ENCODE results near the gene MUC2. TPM values are rescaled to one million over a fixed set of nuclear protein-coding genes. Genes with fewer than 3 reads are reported as not detected.

Gene MUC2
- total RNA-seq, 1 experiment from 2014 or later = 0.26 TPM

DNA sequence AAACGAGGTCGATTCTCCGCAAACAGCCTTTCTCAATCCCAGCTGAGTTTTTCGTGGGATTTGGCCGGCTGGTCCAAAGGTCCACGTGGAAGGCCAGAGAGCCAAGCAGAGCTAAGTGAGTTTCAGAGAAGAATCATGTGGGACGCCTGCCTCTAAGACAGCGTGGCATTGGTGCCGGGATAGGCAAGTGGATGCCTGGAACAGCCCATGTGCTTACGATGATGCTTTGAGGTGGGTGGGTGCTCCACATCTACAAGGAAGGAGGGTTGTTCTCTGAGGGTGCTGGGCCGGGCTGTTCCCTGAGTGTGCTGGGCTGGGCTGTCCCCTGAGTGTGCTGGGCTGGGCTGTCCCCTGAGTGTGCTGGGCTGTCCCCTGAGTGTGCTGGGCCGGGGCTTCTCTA is 41.4 kb downstream of the MUC2 start:
- Histone ChIP-seq H3F3A (ENCODE audit: low read length, unreplicated experiment) (no peaks in the 10 kb centered on the region), H2AFZ (ENCODE audit: low read length) (no peak overlapping the region), H3K4me1 (ENCODE audit: insufficient read depth, low read length) (no peaks in the 10 kb centered on the region), H3K9me3 (ENCODE audit: low read length) (no peaks in the 10 kb centered on the region), H4K20me1 (ENCODE audit: low read length) (no peaks in the 10 kb centered on the region), H3K9ac (ENCODE audit: low read length) (no peak overlapping the region), H3K36me3 (ENCODE audit: low read depth, low read length) (no peaks in the 10 kb centered on the region), H3K27me3 (ENCODE audit: low read length) (no peaks in the 10 kb centered on the region), H3K4me2 (ENCODE audit: low read length) (no peak overlapping the region), H3K4me3 (ENCODE audit: low read length) (no peak overlapping the region), H3K9me2 (replicated peaks; ENCODE audit: low read length) (no peaks in the 10 kb centered on the region), H3K79me2 (ENCODE audit: low read length) (no peaks in the 10 kb centered on the region), H3K27ac (ENCODE audit: low read length) (no peak overlapping the region)
- CTCF ChIA-PET = no interaction called here
- TF ChIP-seq, protein P1, sequence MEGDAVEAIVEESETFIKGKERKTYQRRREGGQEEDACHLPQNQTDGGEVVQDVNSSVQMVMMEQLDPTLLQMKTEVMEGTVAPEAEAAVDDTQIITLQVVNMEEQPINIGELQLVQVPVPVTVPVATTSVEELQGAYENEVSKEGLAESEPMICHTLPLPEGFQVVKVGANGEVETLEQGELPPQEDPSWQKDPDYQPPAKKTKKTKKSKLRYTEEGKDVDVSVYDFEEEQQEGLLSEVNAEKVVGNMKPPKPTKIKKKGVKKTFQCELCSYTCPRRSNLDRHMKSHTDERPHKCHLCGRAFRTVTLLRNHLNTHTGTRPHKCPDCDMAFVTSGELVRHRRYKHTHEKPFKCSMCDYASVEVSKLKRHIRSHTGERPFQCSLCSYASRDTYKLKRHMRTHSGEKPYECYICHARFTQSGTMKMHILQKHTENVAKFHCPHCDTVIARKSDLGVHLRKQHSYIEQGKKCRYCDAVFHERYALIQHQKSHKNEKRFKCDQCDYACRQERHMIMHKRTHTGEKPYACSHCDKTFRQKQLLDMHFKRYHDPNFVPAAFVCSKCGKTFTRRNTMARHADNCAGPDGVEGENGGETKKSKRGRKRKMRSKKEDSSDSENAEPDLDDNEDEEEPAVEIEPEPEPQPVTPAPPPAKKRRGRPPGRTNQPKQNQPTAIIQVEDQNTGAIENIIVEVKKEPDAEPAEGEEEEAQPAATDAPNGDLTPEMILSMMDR (conservative IDR thresholded peaks at IDR 0.05; ENCODE audit: low read depth, low read length) = no peak
- TF ChIP-seq EZH2 (IDR thresholded peaks at IDR 0.05; ENCODE audit: low read length, unreplicated experiment) (no peak), EZH2phosphoT487 (IDR thresholded peaks at IDR 0.05; ENCODE audit: borderline replicate concordance, low read length) (no peak)
- no TSS peak for BruUV-seq (replicated peaks)
- intact Hi-C loops (cut with micrococcal nuclease) = loop anchor here (5.0 to 10.0 kb wide), 2 partner anchors 86 to 399 kb away; no protein-coding TSS in a partner anchor
- no peak for DNase-seq
- POLR2A ChIA-PET (ENCODE audit: unreplicated experiment) = no interaction called here
- no peak for ATAC-seq

DNA sequence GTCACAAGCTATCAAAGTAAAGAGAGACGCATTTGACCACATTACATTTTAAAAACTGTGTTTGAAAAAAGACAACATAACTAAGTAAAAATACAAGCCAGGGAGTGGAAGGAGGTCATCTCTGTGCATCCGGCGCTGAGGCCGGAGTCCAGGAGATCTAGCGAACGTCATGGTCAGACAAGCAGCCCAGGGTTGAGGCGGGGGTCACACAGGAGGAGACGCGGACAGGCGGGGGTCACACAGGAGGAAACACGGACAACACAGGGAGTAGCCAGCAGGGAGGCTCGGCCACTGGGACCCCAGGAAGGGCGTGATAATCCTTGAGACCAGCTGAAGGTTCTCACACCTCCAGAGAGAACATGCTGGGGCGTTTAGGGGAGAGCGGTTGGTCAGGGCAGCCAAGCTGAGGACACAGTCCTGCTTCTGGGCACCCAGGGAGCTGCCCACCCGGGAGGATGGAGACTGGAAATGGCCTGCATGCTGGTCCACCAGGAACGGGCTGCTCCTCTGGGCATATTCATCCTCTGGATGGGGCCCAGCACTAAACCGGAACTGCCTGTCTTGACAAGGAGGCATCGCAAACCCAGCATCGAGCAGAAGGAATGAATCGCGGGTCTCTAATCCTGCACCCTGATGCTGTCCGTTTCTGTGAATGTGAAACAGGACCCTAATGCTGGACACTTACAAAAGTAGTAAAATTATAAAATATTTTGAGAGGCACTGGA is 42.2 kb downstream of the MUC2 start:
- POLR2A ChIA-PET (ENCODE audit: unreplicated experiment) = no interaction called here
- H3K9me2 ChIP-seq (replicated peaks; ENCODE audit: low read length) = no peaks in the 10 kb centered on the region
- H3F3A ChIP-seq (ENCODE audit: low read length, unreplicated experiment) = no peaks in the 10 kb centered on the region
- H4K20me1 ChIP-seq (ENCODE audit: low read length) = no peaks in the 10 kb centered on the region
- ATAC-seq (no peak), DNase-seq (no peak)
- H3K9me3 ChIP-seq (ENCODE audit: low read length) = no peaks in the 10 kb centered on the region
- no TSS peak for BruUV-seq (replicated peaks)
- no peaks in the 10 kb centered on the region for H3K36me3 ChIP-seq (ENCODE audit: low read depth, low read length)
- intact Hi-C loops (cut with micrococcal nuclease) = loop anchor here (5.0 to 10.0 kb wide), 2 partner anchors 85 to 398 kb away; no protein-coding TSS in a partner anchor
- H3K79me2 ChIP-seq (ENCODE audit: low read length) = no peaks in the 10 kb centered on the region
- CTCF ChIA-PET = no interaction called here
- no peaks in the 10 kb centered on the region for H3K4me1 ChIP-seq (ENCODE audit: insufficient read depth, low read length)
- no peak overlapping the region for H3K4me2 ChIP-seq (ENCODE audit: low read length)
- no peak overlapping the region for H3K9ac ChIP-seq (ENCODE audit: low read length)
- H3K27ac ChIP-seq (ENCODE audit: low read length) = no peak overlapping the region
- no peak overlapping the region for H2AFZ ChIP-seq (ENCODE audit: low read length)
- TF ChIP-seq EZH2 (IDR thresholded peaks at IDR 0.05; ENCODE audit: low read length, unreplicated experiment) (no peak), EZH2phosphoT487 (IDR thresholded peaks at IDR 0.05; ENCODE audit: borderline replicate concordance, low read length) (no peak)
- TF ChIP-seq, protein P1 (conservative IDR thresholded peaks at IDR 0.05; ENCODE audit: low read depth, low read length) = no peak
- no peak overlapping the region for H3K4me3 ChIP-seq (ENCODE audit: low read length)
- no peaks in the 10 kb centered on the region for H3K27me3 ChIP-seq (ENCODE audit: low read length)

DNA sequence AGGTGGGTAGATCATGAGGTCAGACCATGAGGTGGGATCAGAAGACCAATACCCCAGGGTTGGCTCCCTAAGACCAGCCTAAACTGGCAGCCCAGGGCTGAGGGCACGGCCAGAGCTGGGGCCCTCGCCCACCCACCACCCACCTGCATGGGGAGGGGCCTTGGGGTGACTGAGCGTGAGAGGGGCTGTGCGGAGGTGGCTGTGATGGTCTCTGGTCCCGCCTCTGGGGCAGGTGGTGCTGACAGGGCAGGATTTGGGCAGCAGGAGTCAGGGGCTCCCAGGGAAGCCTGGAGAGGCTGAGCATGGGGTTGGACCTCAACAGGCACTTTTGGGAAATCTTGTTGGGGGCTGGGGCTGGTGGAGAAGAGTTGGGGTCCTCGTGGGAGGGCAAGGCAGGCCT is 43.3 kb downstream of the MUC2 start:
- ChIA-PET CTCF (no interaction called here), POLR2A (ENCODE audit: unreplicated experiment) (no interaction called here)
- intact Hi-C loops (cut with micrococcal nuclease) = loop anchor here (2.0 to 10.0 kb wide), 3 partner anchors 33 to 397 kb away; no protein-coding TSS in a partner anchor
- Histone ChIP-seq H3K9ac (ENCODE audit: low read length) (no peak overlapping the region), H2AFZ (ENCODE audit: low read length) (no peak overlapping the region), H3K4me3 (ENCODE audit: low read length) (no peak overlapping the region), H3K79me2 (ENCODE audit: low read length) (no peaks in the 10 kb centered on the region), H4K20me1 (ENCODE audit: low read length) (no peaks in the 10 kb centered on the region), H3K27me3 (ENCODE audit: low read length) (no peaks in the 10 kb centered on the region), H3K9me2 (replicated peaks; ENCODE audit: low read length) (no peaks in the 10 kb centered on the region), H3K27ac (ENCODE audit: low read length) (no peak overlapping the region), H3F3A (ENCODE audit: low read length, unreplicated experiment) (no peaks in the 10 kb centered on the region), H3K9me3 (ENCODE audit: low read length) (no peaks in the 10 kb centered on the region), H3K36me3 (ENCODE audit: low read depth, low read length) (no peaks in the 10 kb centered on the region), H3K4me2 (ENCODE audit: low read length) (no peak overlapping the region), H3K4me1 (ENCODE audit: insufficient read depth, low read length) (no peaks in the 10 kb centered on the region)
- TF ChIP-seq EZH2phosphoT487 (IDR thresholded peaks at IDR 0.05; ENCODE audit: borderline replicate concordance, low read length) (no peak), EZH2 (IDR thresholded peaks at IDR 0.05; ENCODE audit: low read length, unreplicated experiment) (no peak)
- TF ChIP-seq, protein P1 (conservative IDR thresholded peaks at IDR 0.05; ENCODE audit: low read depth, low read length) = no peak
- no TSS peak for BruUV-seq (replicated peaks)
- DNase-seq (no peak), ATAC-seq (no peak)

Data from PC-3 (cell line).